ENCODE data around the gene ANKK1.

ANKK1 gene

GRCh38 chr11:113387605-113388211 lies at the start of gene ANKK1:
ANKK1 (plus strand) TSS chr11:113387779; CDS start chr11:113387885, 106 bp downstream.
- no peak for DNase-seq (ENCODE audit: low read depth)

- DNase-seq (ENCODE audit: low read depth): no peak
Measured at GRCh38 chr11:113338730-113339129, 48.8 kb upstream of the ANKK1 start.

GRCh38 chr11:113339929-113340589 lies 47.5 kb upstream of the ANKK1 start:
- no peak for DNase-seq (ENCODE audit: low read depth)

GRCh38 chr11:113341388-113342165 lies 46.0 kb upstream of the ANKK1 start:
- DNase-seq (ENCODE audit: low read depth): no peak

- no peak for DNase-seq (ENCODE audit: low read depth)
Measured at GRCh38 chr11:113345978-113346377, 41.6 kb upstream of the ANKK1 start.

GRCh38 chr11:113349528-113349927 lies 38.1 kb upstream of the ANKK1 start:
- no peak for DNase-seq (ENCODE audit: low read depth)

- no peak for DNase-seq (ENCODE audit: low read depth)
Measured at GRCh38 chr11:113350336-113351067, 37.1 kb upstream of the ANKK1 start.

GRCh38 chr11:113351068-113351450 lies 36.5 kb upstream of the ANKK1 start:
- no peak for DNase-seq (ENCODE audit: low read depth)

- DNase-seq (ENCODE audit: low read depth): no peak
Measured at GRCh38 chr11:113351480-113351879, 36.1 kb upstream of the ANKK1 start.

GRCh38 chr11:113356203-113356602 lies 31.4 kb upstream of the ANKK1 start:
- no peak for DNase-seq (ENCODE audit: low read depth)

- DNase-seq (ENCODE audit: low read depth): no peak
Measured at GRCh38 chr11:113363406-113363805, 24.2 kb upstream of the ANKK1 start.

- no peak for DNase-seq (ENCODE audit: low read depth)
Measured at GRCh38 chr11:113363996-113364641, 23.5 kb upstream of the ANKK1 start.

GRCh38 chr11:113365895-113366294 lies 21.7 kb upstream of the ANKK1 start:
- no peak for DNase-seq (ENCODE audit: low read depth)

- no peak for DNase-seq (ENCODE audit: low read depth)
Measured at GRCh38 chr11:113369411-113369810, 18.2 kb upstream of the ANKK1 start.

- no peak for DNase-seq (ENCODE audit: low read depth)
Measured at GRCh38 chr11:113370634-113371033, 16.9 kb upstream of the ANKK1 start.

- no peak for DNase-seq (ENCODE audit: low read depth)
Measured at GRCh38 chr11:113372309-113372708, 15.3 kb upstream of the ANKK1 start.

GRCh38 chr11:113373306-113373705 lies 14.3 kb upstream of the ANKK1 start:
- no peak for DNase-seq (ENCODE audit: low read depth)

GRCh38 chr11:113373981-113374560 lies 13.5 kb upstream of the ANKK1 start:
- no peak for DNase-seq (ENCODE audit: low read depth)

GRCh38 chr11:113375402-113375801 lies 12.2 kb upstream of the ANKK1 start:
- DNase-seq (ENCODE audit: low read depth): no peak

- no peak for DNase-seq (ENCODE audit: low read depth)
Measured at GRCh38 chr11:113376156-113376555, 11.4 kb upstream of the ANKK1 start.

GRCh38 chr11:113377681-113378412 lies 9.7 kb upstream of the ANKK1 start:
- no peak for DNase-seq (ENCODE audit: low read depth)

Measured in activated T-helper 1 cell treated with Interleukin-2 at 50 U/mL for 16 hours (primary cell).